ENCODE measurements around the gene CRELD1. TPM values are rescaled to one million over a fixed set of nuclear protein-coding genes. Genes with fewer than 3 reads are reported as not detected.

Gene CRELD1
- total and polyA plus RNA-seq, 9 of the 15 experiments (the other 6 are each of a cell fraction or from before 2014, with no cell fraction given): 3.3 to 25.8 (median 16.5) TPM

DNA sequence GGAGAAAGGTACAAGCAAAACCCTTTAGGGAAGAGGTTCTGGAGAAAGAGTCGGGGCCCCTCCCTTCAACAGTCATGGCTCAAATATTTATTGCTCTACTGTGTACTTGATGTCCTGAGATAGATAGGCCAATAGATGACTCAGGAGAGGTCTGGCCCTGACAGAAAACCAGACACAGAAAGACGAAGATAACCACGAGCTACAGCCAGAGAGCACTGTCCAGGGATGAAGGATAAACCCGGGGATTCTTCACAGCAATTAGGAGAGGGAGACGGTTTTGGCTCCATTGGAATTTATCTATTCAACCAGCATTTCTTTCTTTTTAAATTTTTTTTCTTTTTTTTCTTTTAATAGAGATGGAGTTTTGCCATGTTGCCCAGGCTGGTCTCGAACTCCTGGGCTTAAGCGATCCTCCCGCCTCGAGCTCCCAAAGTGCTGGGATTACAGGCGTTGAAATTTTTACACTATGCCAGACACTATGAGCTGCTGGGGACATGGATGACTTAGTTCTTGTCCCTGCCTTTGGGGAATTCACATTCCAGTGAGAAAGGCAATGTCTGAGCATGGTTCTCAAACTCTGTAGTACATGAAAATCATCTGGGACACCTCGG lies 49.0 kb upstream of the CRELD1 start (continued):
- TF ChIP-seq ADNP (tag; IDR thresholded peaks at IDR 0.05) (peak; percentile 75), TFE3 (CRISPR knock-in tag; IDR thresholded peaks at IDR 0.05) (no peak), PRMT5 (CRISPR knock-in tag; IDR thresholded peaks at IDR 0.05) (no peak), ATF1 (CRISPR knock-in tag; IDR thresholded peaks at IDR 0.05) (no peak), ATF1 (tag; IDR thresholded peaks at IDR 0.05) (0 out of 2 replicates have a peak, but pooled peaks have one; percentile 14), NCOA1 (IDR thresholded peaks at IDR 0.05; ENCODE audit: low read depth) (peak; percentile 20; the same call in 1 of the 2 replicates), ZBTB40 (IDR thresholded peaks at IDR 0.05) (no peak), ZBTB40 (CRISPR knock-in tag; IDR thresholded peaks at IDR 0.05) (no peak), ETV5 (CRISPR knock-in tag; IDR thresholded peaks at IDR 0.05; ENCODE audit: low read depth) (0 out of 2 replicates have a peak, but pooled peaks have one; percentile 58), TCF7 (IDR thresholded peaks at IDR 0.05; ENCODE audit: borderline replicate concordance) (no peak)
- TF ChIP-seq, protein P1, sequence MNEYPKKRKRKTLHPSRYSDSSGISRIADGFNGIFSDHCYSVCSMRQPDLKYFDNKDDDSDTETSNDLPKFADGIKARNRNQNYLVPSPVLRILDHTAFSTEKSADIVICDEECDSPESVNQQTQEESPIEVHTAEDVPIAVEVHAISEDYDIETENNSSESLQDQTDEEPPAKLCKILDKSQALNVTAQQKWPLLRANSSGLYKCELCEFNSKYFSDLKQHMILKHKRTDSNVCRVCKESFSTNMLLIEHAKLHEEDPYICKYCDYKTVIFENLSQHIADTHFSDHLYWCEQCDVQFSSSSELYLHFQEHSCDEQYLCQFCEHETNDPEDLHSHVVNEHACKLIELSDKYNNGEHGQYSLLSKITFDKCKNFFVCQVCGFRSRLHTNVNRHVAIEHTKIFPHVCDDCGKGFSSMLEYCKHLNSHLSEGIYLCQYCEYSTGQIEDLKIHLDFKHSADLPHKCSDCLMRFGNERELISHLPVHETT (CRISPR knock-in tag; conservative IDR thresholded peaks at IDR 0.05 in 1 of 2, IDR thresholded peaks at IDR 0.05 in 1 of 2): peak in 1 of 2 experiments; percentile 60; a peak in 2 of 4 replicates
